HCT116 (cell line): ENCODE results near the gene KLHL18.

Experiments used
- ELF1 ChIP-seq: IDR thresholded peaks from 2 replicates; pipeline ENCODE4 v1.6.1; 2012; ENCODE audit warnings: low read depth, borderline replicate concordance
- TF ChIP-seq, protein P1 (sequence below): IDR thresholded peaks from 2 replicates; pipeline ENCODE4 v1.6.1; 2012

GRCh38 chr3:47251689-47252088 is 31.1 kb upstream of the KLHL18 start:
- TF ChIP-seq ELF1, result no peak
- TF ChIP-seq, protein P1, sequence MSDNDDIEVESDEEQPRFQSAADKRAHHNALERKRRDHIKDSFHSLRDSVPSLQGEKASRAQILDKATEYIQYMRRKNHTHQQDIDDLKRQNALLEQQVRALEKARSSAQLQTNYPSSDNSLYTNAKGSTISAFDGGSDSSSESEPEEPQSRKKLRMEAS, result no peak
